Activated CD8-positive, alpha-beta memory T cell treated with anti-CD3 and anti-CD28 coated beads for 1 hour (primary cell): ENCODE data around the gene GZMA.
A peak's percentile ranks its signal among the peaks of the same experiment; 100 is the strongest.

Experiments
- DNase-seq, 2 donors: peaks; one replicate each; pipeline ENCODE4 v3.0.0-alpha.2; 2020; ENCODE audit warnings: low read depth in 1 of 2; ENCODE audit errors: extremely low read depth in 1 of 2

Gene GZMA

GRCh38 chr5:55108661-55109060, 6.2 kb downstream of the GZMA start:
- DNase-seq: no peak

GRCh38 chr5:55110217-55110616, 7.8 kb downstream of the GZMA start:
- no peak for DNase-seq

- no peak for DNase-seq
Observed at GRCh38 chr5:55113327-55113726, 10.9 kb downstream of the GZMA start.

- no peak for DNase-seq
Observed at GRCh38 chr5:55114061-55114460, 11.6 kb downstream of the GZMA start.

- DNase-seq: no peak
Observed at GRCh38 chr5:55123365-55123764, 20.9 kb downstream of the GZMA start.

- DNase-seq: no peak
Observed at GRCh38 chr5:55134053-55134722, 31.7 kb downstream of the GZMA start.

GRCh38 chr5:55136521-55136920, 34.1 kb downstream of the GZMA start:
- no peak for DNase-seq

GRCh38 chr5:55140908-55141665, 38.6 kb downstream of the GZMA start:
- DNase-seq: no peak

- no peak for DNase-seq
Observed at GRCh38 chr5:55141945-55142690, 39.7 kb downstream of the GZMA start.

- no peak for DNase-seq
Observed at GRCh38 chr5:55143624-55144023, 41.2 kb downstream of the GZMA start.

- no peak for DNase-seq
Observed at GRCh38 chr5:55146080-55146479, 43.6 kb downstream of the GZMA start.

- peak; percentile 52 to 60 for DNase-seq
Observed at GRCh38 chr5:55146543-55147151, 44.2 kb downstream of the GZMA start.

- DNase-seq: no peak
Observed at GRCh38 chr5:55149308-55149795, 46.9 kb downstream of the GZMA start.

GRCh38 chr5:55151923-55152842, 49.7 kb downstream of the GZMA start:
- no peak for DNase-seq

- DNase-seq: no peak
Observed at GRCh38 chr5:55154873-55155272, 52.4 kb downstream of the GZMA start.
